ENCODE measurements around the gene POLR2A. TPM values are rescaled to one million over a fixed set of nuclear protein-coding genes. Genes with fewer than 3 reads are reported as not detected.

The POLR2A gene
- total and polyA plus RNA-seq, 2 of the 13 experiments (the other 11 are each of a cell fraction or from before 2014, with no cell fraction given) = 17.8 to 18.3 TPM

- peak; percentile 27 for TF ChIP-seq ARID4A (CRISPR knock-in tag; IDR thresholded peaks at IDR 0.05; ENCODE audit: borderline replicate concordance)
- TF ChIP-seq ZNF580 (CRISPR knock-in tag; IDR thresholded peaks at IDR 0.05; ENCODE audit: borderline replicate concordance, low read depth) = no peak
- TF ChIP-seq ATAD3A (CRISPR knock-in tag; IDR thresholded peaks at IDR 0.05) = no peak
- TF ChIP-seq ZBTB34 (CRISPR knock-in tag; IDR thresholded peaks at IDR 0.05) = no peak
- no peak for TF ChIP-seq ZNF282 (IDR thresholded peaks at IDR 0.05; ENCODE audit: partially characterized antibody)
- TF ChIP-seq IRX3 (CRISPR knock-in tag; IDR thresholded peaks at IDR 0.05; ENCODE audit: borderline replicate concordance, low read depth) = 0 out of 2 replicates have a peak, but pooled peaks have one; percentile 18
- no peak for TF ChIP-seq RNF2 (conservative IDR thresholded peaks at IDR 0.05; ENCODE audit: low read depth)
- TF ChIP-seq ATF1 (CRISPR knock-in tag; IDR thresholded peaks at IDR 0.05) = no peak
- no peak for TF ChIP-seq KAT8 (CRISPR knock-in tag; IDR thresholded peaks at IDR 0.05)
- TF ChIP-seq ZNF24 (IDR thresholded peaks at IDR 0.05) = no peak
- TF ChIP-seq ETV5 (CRISPR knock-in tag; IDR thresholded peaks at IDR 0.05; ENCODE audit: borderline replicate concordance) = no peak
- no peak for TF ChIP-seq ZNF33A (CRISPR knock-in tag; IDR thresholded peaks at IDR 0.05; ENCODE audit: borderline replicate concordance)
- no peak for TF ChIP-seq CEBPB (IDR thresholded peaks at IDR 0.05; ENCODE audit: borderline replicate concordance, low read depth, low read length)
- no peak for TF ChIP-seq GZF1 (CRISPR knock-in tag; IDR thresholded peaks at IDR 0.05)
- TF ChIP-seq MAF1 (CRISPR knock-in tag; IDR thresholded peaks at IDR 0.05; ENCODE audit: borderline replicate concordance) = no peak
- no peak for TF ChIP-seq ZBTB7A (CRISPR knock-in tag; IDR thresholded peaks at IDR 0.05)
- TF ChIP-seq MAX (IDR thresholded peaks at IDR 0.05) = no peak
- 0 out of 2 replicates have a peak, but pooled peaks have one; percentile 49 for TF ChIP-seq ZNF414 (CRISPR knock-in tag; IDR thresholded peaks at IDR 0.05)
- no peak for TF ChIP-seq ZNF503 (CRISPR knock-in tag; IDR thresholded peaks at IDR 0.05)
- TF ChIP-seq PHF21A (CRISPR knock-in tag; IDR thresholded peaks at IDR 0.05) = no peak
Observed at GRCh38 chr17:7478276-7479212, 5.6 kb upstream of the POLR2A start (continued).

All from HepG2 (cell line).